ENCODE results near the gene TMCO4.

TMCO4 gene

DNA sequence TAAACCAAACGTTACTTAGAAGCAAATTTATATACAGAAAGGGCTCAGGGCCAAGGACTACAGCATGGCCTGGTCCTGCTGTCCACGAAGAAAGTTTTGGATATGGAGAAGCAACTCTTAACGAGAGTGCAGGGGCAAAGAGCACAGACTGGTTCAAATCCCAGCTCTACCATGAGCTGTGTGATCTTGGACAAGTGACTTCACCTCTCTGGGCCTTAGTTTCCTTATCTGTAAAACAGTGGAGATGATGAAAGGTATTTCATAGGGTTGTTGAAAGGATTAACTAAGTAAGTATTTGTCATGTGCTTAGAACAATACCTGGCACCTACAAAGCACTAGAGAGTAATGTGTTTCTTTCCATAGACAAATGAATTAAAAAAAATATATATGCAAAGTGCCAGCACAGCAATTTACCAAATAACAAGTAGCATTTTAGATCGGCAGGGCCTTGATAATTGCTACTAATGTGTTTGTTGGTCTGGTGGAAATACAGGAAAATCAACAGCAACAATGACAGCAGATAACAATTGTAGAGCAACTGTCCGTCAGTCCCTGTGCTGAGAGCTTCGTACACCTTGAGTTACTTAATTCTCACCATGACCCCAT lies 25.4 kb downstream of the TMCO4 start:
- no peak for DNase-seq

DNA sequence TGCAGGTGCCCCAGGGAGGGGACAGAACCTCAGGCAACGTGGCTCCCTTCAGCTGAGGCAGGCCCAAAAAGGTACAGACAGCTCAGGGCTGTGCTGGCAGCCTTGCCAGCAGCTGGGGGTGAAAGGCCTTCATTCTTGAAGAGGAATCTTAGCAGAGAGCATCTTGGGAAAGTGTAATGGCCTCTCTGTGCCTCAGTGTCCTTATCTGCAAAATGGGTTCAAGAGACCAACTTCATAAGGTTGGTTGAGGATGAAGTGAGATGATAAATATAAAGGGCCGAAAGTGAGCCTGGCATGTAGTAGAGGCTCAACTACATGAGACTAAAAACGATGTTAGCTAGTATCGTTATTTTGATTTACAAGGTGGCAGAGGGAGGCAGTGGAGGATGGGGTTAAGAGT lies 26.2 kb downstream of the TMCO4 start:
- DNase-seq, result no peak

DNA sequence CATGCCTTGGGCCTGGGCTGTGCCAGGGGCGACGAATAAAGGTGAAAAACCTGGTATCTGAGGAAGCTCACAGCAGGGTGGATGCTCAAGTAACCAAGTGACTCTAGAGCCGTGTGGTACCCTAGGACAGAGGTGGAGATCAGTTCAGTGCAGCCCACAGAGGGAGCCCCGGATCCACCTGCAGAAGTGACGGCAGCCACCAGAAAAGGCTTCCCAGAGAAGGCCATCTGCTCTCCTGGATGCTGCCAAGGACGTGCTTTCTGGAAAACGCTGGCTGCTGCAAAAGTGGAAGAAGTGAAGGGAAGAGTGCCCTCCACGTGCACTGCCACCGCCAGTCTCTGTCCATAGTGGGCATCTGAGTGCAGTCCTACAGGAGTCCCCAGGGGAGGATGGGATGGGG lies 27.7 kb downstream of the TMCO4 start:
- DNase-seq, result no peak

DNA sequence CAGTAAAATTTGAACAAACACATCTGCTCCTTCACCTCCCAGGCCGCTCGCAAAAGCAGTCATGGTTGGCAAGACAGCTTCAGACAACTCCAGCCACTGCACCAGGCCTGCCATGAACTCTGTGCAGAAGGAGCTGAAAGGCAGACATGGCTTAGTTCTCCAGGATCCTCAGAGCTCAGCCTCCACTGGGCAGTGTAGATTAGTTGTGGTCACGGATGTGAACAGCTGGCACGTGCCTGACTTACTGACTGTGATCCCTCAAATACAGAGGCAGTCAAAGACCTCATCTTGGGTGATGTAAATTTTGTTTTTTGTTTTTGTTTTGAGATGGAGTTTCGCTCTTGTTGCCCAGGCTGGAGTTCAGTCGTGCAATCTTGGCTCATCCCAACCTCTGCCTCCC lies 28.4 kb downstream of the TMCO4 start:
- DNase-seq, result no peak

DNA sequence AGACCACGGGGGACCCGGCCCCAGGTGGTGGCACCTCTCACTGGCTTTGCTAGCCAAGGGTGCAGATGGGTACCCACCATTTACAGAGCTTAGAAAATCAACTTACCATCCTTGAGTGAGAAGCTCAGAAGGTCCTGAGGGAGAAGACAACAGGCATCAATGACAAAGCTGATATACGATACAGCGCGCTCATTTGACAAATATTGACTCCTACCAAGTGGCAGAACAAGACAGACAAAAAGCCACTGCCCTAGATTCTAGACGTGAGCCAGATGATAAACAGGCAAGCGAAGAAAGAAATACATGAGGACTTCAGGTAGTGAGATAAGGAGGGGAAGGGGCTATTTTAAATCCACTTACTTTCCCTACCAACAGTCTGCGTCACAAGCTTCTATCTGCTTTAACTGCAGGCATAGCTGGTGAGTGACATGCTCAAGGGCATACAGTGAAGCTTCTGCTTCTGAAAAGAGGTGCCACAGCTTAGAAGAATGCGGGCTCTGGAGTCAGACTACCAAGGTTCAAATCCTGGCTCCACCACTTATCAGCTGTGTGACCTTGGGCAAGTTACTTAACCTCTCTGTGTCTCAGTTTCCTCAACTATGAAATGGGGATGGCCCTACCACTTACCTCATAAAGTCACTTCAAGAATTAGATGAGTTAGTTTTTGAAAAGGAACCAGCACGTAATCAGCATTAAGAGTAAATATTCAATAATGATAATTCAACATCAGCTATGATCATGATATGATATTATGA lies 29.1 kb downstream of the TMCO4 start:
- no peak for DNase-seq

DNA sequence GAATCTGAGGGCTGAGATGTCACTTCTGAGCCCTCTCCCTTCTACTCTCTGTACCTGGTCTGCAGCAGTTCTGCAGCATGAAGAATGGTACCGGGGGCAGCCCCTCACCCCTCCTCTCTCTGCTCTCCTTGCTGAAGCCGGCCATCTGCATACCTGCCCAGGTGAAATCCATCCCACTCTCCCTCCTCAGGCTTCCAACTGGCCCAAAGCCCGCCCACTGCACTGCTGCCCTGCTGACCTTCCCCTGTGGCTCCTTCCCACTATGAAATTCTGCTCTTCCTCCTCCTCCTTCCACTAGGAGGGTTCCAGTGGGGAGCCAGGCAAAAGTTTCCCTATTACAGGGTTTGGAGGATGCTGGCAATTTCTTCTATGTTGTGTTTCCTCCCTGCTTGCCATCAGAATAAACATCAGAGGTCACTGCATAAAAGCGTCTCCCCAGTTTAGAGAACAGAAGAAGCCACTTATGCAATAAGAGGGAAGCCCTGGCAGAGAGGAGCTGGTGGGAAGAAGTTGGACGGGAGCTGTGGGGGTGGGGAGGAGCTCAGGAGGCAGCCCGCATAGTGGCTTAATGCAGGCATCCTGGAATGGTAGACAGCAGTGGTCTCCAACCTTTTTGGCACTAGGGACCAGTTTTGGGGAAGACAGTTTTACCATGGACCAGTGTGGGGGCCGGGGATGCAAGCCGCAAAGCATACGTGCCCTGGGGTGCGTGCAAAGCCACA lies 30.3 kb downstream of the TMCO4 start:
- no peak for DNase-seq

DNA sequence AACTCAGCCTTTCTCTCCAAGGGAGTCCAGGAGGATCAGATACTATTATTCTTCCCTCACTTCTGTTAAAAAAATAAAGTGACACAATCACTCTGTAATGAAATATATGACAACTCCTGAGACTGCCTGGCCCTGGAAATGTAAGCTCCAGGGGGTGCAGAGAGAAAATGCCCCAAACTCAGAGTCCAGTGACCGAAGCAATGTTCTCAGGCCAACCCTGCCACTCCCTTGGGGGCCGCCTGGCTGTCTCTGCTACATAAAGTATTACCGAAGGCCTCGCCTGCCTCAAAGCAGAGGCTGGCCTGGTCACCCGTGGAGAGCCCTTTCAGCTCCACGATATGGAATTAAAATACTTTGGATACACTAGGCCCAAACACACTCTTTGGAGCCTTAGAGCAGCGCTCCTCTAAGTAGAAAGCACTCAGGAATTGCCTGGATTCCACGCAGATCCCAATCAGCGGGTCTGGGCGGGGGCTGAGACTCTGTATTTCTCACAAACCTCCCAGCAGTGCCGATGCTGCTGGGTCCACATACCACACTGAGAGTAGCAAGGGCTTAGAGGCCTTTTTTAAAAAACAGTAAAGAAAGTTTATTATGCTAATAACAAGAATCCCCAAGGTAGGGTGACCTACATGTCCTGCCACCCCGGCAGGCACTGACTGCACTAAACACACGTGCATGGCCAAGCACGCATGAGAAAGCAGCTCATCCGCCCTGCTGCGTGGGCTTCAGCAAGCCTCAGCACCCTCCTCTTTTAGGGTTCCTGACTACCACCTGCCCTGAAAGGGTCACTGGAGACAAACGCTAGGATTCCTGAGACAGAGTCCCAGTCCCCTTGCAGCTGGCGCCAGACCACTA lies 31.1 kb downstream of the TMCO4 start:
- no peak for DNase-seq

DNA sequence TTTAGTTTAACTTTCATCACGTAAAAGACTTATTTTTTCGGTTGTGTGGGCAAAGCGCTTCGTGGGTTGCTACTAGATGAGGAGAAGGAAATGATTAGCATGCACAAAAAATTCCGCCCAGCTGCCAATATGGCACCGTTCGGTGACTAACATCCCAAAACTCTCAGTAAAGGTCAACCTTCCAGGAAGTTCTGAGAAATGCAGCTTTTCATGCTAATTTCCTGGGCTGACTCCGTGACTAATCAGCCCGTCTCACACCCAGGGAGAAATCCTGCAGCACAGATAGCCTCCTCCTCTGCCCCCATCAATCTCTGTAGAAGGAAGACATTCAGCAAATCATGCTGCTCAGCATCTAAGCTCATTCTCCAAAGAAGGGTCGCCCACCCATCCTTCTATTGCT lies 34.1 kb downstream of the TMCO4 start:
- peak; percentile 2 to 4 for DNase-seq

DNA sequence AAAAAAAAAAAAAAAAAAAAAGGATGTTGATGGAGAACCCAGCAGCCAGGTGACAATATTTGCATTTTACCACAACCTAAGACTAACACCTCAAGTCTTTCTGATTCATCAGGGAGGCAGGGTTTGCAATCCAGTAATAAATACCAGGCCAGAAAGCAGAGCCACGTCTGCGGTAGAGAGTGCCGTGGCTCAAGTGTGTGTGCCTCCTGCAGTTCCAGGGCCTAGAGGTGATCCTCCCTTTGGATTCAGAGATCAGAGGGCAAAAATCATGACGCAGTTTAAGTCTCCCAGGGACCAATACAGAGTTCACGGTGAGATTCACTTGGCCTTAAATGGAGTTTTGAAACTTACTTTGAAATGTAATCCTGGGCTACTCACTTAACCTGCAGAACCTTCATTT lies 34.9 kb downstream of the TMCO4 start:
- no peak for DNase-seq

DNA sequence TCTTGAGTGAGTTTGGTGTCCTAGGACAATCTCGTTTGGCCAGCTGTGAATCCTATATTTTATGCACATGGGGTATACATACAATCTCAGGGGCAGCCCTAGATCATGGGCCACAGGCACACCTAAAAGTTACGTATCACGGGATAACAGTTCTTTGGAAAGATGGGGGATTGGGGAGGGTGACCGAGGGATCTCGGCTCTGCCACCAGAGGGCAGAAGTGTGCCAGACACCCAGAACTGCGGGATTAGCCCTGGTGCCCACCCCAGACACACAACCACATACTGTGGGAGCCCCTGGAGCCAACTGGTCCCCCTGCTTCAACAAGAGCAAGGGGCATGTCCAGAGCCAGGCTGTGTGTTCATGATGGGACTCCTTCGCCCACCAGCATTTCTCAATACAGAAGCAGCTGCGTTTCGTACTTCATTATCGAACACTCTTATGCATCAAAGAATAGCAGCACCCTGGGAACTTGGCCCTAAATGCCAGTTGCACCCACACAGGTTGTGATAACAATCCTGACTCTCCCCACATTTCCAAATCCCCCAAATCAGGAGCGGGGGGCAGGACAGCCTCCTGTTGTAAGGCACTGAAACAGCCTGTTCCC lies 37.4 kb downstream of the TMCO4 start:
- DNase-seq, result peak; percentile 9 to 12

DNA sequence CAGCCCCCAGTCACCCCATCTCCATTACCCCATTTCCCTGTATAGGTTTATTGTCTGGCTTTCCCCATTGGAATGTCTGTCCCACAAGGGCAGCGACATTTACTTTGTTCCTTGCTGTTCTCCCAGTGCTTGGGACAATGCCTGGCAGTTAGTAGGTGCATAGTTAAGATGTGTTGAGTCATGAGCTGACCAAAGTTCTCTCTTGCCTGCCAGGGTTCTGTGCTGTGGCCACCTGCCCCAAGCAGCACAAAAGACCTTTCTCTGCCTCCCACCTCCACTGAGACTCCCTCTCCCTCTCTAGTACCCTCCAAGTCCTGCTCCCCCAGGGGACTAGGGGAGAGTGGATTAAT lies 40.0 kb downstream of the TMCO4 start:
- no peak for DNase-seq

DNA sequence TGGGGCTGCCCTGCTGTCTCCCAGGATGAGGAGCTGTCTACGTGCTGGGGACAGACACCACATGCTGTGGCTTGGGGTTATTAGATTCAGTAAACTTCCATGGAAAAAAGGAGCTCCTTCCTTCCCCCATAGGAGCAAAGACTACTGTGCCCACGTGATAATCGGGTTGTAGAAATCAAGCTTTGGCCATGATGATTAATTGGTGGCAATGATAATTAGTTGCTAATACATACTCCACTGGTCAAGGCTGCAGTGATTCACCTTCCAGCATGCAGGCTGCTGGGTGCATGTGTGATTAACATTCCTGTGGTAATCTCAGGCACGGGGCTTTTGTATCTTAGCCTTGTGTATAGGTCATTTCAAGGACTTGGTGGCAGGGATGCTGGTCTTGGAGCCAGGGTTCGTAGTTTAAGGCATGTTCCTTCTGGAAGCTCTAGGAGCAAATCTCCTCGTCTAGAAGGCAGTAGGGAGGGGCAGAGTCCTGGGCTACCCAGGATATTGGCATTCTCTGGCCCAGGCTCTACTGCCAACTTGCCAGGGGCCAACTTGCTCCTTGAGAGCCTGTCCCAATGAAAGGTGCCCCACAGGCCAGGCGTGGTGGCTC lies 41.4 kb downstream of the TMCO4 start:
- DNase-seq, result no peak

DNA sequence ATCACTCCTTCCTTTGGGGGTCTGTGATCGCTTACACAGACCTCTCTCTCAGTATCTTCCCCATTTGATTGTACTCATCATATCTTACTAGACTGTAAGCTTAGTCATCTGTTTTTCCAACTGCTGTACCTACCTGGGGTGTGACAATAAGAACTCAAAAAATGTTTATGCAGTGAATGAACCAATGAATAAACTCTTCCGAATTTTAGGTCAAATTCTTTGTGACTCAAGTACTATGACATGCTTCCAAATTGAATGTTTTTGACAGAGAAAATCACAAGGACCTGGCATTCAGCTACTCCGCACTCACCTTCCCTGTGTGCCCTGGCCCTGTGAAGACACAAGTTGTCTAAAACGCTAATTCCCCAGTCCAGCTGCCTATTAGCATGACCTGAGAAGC lies 42.1 kb downstream of the TMCO4 start:
- DNase-seq, result no peak

DNA sequence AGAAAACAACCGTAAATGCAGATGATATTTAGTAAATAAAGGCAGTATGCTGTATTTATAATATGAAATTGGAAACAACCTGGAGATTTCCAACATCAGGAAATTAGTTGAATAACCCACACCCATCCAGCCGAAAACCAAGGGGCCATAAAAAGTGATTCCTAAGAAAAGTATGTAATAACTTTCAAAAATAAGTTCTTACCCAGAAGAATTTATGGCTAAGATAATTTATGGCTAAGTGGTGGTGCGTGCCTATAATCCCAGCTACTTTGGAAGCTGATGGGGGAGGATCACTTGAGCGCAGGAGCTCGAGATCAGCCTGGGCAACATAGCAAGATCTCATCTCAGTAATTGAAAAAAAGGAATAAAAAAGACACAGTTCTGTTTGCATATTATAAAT lies 43.2 kb downstream of the TMCO4 start:
- no peak for DNase-seq

DNA sequence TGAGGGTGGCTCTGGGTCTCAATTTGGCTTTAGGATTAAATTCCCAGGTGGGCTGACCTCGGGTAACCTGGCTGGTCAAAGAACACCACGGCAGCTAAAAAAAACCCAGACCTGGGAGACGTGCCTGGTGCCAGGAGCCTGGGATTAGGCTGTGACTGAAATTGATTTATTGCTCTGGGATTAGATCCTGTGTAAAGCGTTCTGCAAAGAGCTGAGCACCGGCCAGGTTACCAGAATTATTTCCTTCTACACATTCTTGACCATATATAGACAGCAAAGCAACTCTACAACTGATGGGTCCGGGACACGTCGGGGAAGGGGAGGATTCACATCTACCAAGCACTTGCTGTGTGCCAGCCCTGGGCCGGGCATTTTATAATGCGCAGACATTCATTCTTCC lies 45.2 kb downstream of the TMCO4 start:
- DNase-seq, result no peak

DNA sequence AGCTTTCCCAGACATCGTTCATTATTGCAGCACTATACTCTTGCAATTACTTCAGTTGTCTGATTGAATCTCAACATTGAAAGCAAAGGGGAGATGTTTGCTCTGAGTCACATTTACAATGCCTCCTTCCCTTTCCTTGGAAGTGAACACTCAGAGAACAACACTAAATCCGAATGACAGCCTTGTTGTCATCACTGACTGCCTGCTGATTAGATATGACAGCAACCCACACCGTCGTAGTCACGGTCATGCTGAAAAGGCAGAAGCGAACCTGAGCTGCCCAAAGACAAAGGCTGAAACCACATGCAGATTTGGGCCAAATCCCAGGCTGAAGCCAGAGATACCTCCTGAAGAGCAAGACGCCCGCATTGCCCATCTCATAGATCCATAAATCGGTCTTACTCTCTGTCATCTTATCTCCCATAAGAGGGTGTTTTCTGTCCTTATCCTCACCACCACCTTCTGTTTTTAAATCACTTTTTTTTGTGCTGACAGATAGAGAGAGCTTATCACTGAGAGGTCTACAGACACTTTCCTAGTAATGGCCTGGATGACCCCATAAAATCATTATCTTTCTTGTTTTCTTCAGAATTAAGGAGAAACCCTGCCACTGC lies 47.5 kb downstream of the TMCO4 start:
- DNase-seq, result no peak

DNA sequence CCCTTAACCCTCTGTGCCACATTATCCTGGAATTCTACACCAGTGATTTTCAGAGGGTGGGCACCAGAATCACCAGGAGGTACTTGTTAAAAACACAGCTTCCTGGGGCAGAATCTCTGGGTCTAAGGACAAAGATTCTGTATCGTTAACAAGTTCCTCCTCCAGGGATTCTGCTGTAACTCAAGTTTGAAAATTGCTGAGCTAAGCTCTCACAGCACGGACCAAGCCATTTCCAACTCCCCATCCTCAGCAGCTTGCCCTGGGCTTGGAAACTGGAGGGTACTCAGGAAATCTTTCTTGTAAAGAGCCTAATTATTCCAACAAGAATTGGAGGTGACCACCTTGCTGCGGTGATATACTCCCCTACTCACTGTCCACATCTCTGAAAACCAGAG lies 48.8 kb downstream of the TMCO4 start:
- DNase-seq, result no peak

DNA sequence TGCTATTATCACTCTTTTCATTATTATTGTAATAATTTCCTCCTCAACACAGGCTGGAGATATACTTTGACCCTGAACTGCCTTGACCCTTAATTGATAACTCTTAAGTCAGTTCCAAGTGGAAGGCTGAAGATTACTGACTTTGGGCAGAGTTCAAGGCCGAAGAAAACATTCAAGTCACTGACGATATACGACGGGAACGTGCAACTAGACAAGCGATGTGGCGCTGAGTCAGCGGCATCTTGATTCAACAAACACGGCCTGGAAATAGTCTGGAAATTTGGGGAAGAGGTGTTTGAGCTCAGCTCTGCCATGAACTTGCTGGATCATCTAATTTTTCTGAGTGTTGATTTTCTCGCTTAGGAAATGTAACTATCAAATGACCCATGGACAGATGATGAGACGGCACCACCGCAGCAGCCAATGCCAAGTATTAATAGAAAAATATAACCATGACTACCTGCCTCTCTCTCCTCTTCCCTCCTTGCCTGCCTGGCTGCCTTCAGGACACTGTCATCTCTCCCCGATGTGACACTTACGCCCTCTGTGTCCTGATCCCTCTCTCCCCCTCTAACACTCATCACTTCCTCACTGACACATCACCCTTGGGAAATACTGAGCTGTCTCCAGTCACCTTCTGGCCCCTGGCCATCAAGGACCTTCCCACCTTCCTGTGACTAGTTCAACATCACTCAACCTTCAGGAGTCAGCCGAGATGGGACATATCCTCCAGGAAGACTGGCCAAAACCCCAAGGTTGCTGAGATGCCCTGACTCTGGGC lies 49.4 kb downstream of the TMCO4 start:
- DNase-seq, result no peak

DNA sequence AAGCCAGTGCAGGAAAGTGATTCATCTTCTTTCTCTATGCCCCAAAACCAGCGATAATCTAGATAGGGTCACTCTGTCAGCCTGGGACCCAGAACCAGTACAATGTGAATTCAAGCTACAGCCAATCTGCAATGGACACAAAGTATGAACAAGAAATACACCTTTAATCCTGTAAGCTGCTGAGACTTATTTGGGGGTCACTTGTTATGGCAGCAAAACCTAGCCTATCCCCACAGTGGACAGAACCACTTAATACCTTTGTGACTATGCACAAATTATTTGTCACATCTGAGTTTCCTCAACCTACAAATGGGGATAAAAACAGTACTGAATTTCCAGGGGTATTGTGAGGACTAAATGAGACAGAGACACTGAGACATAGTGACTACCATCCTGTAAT lies 50.0 kb downstream of the TMCO4 start:
- DNase-seq, result no peak

DNA sequence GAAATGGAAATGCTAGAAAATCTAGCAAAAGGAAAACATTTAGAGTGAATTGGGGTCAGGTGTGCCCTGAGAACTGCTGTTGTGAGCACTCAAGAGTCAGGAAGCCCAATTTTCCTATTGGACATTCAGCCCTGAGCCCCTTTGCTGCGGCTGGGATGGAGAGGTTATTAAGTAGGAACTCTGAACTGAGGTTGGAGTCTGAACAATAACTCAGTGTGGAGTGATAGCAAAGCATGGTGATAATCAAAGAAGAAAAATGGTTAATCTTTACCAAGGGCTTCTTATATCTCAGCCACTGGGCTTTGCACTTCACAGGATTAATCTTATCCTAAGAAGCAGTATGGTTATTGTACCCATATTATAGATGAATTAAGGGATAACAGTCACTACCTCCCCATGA lies 52.0 kb downstream of the TMCO4 start:
- DNase-seq, result no peak

DNA sequence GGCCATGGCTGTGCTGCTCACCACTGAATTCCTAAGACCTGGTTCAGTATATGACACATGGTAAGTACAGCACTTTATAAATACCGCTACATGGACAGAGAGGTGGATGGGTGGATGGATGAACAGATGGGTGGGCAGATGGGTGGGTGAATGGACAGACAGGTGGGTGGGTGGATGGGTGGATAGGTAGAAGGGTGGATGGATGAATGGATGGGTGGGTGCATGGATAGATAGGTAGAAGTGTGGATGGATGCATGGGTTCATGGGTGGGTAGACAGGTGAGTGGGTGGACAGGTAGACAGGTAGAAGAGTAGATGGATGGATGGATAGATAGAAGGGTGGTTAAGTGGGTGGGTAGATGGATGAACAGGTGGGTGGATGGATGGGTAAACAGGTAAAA lies 54.8 kb downstream of the TMCO4 start:
- no peak for DNase-seq

Data from activated CD4-positive, alpha-beta T cell treated with anti-CD3 and anti-CD28 coated beads, Interleukin-2, amount 50 U/mL, for 4 hours (primary cell).